T-helper 9 cell (primary cell): ENCODE results near the gene RBBP4.
"Not testable (repeated sequence)": the region's sequence is repeated elsewhere in the genome, so short reads cannot be mapped to it uniquely, and the experiment has no call there.

ENCODE experiments used
- DNase-seq: peaks from one replicate; pipeline ENCODE4 v3.0.0-alpha.2; 2020

The RBBP4 gene

DNA sequence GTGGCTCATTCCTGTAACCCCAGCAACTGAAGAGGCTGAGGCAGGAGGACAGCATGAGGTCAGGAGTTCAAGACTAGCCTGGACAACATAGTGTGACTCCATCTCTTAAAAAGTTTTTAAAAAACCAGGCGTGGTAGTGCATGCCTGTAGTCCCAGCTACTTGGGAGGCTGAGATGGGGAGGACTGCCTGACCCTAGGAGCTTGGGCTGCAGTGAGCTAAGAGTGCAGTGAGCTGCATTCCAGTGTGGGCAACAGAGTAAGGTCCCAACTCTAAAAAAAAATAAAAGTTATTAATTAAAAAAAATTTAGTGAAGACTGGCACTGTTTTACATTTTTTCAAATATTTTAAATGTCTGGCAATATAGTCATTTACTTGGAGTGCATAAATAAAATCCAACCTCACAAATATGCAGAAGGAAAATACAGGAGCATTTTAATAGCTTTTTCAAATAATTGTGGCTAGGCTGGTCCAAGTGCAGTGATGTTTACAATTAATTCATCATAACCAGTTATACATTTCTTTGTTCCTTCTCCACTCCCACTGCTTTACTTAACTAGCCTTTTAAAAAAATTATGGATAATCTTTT is 11.4 kb upstream of the RBBP4 start:
- no peak for DNase-seq

DNA sequence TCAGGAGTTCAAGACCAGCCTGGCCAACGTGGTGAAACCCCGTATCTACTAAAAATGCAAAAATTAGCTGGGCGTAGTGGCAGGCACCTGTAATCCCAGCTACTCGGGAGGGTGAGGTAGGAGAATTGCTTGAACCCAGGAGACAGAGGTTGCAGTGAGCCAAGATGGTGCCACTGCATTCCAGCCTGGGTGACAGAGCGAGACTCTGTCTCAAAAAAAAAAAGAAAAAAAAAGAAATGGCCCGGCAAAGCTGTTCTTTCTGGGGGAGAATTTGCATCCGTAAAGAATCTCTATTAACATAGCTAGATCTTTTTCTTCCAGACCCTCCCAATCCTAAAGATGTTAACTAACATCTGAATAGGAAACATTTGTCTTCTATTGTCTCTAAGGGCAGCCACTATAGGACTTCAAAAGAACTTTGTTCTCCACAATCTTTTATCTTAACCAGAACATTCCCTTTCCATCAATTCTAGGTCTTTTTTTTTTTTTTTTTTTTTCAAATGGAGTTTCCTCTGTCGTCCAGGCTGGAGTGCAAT is 8.6 kb upstream of the RBBP4 start:
- DNase-seq, result not testable (repeated sequence)

DNA sequence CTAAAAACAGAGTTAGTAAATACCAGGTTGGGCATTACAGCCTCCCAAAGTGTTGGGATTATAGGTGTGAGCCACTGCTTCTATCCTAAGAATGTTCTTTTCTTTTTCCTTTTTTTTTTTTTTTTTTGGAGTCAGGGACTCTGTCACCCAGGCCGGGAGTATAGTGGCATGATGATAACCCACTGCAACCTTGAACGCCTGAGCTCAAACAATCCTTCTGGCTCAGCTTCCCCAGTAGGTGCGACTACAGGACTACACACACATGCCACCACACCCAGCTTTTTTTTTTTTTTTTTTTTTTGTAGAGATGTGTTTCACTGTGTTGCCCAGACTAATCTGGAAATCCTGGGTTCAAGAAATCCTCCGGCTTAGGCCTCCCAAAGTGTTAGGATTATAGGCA is 6.6 kb upstream of the RBBP4 start:
- no peak for DNase-seq

DNA sequence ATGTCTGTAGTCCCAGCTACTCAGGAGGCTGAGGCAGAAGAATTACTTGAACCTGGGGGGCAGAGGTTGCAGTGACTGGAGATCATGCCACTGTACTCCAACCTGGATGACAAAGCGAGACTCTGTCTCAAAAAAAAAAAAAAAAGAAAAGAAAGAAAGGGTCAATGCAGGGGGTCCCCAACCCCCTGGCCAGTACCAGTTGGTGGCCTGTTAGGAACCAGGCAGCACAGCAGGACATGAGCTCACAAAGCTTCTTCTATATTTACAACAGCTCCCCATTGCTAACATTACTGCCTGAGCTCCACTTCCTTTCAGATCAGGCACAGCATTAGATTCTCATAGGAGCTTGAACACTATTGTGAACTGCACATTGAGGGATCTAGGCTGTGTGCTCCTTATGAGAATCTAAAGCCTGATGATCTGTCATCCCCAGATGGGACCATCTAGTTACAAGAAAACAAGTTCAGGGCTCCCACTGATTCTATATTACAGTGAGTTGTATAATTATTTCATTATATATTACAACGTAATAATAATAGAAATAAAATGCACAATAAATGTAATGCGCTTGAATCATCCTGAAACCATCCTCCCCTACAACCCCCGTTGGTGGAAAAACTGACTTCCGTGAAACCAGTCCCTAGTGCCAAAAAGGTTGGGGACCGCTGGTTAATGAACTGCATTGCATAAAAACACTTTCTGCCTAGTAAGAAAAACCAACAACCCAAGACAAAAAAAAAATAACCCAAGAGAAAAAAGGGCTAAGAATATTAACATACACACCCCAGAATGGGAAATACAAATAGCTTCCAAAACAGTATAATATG is 3.5 kb upstream of the RBBP4 start:
- no peak for DNase-seq

DNA sequence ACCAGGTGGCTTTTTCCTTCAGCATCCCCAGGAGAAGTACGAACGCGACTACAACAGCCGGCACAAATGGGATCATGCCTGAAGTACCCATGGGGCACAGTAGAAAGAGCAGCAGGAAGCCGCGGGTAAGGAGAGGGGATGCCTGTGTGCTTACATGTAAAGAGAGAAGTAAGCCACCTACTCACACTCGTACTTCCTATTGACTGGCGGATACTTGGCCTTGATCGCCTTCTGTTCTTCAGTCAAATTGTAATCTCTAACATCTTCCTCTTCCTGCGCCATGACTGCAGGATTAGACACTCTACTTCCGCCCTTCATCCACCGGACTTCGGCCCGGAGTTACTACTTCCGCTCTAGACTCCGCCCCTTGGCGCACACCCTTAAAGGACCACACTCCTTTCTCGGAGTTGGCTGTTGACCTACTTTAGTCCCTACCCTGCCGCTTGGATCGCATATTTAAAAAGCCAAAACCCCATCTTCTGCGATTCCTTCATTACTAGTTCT is 708 bp upstream of the RBBP4 start, which contains the start of gene ZBTB8OS:
ZBTB8OS (minus strand) TSS at position 303 of the 504 bp plus-strand sequence; CDS start at position 282, 21 bp downstream.
- peak; percentile 79 for DNase-seq

DNA sequence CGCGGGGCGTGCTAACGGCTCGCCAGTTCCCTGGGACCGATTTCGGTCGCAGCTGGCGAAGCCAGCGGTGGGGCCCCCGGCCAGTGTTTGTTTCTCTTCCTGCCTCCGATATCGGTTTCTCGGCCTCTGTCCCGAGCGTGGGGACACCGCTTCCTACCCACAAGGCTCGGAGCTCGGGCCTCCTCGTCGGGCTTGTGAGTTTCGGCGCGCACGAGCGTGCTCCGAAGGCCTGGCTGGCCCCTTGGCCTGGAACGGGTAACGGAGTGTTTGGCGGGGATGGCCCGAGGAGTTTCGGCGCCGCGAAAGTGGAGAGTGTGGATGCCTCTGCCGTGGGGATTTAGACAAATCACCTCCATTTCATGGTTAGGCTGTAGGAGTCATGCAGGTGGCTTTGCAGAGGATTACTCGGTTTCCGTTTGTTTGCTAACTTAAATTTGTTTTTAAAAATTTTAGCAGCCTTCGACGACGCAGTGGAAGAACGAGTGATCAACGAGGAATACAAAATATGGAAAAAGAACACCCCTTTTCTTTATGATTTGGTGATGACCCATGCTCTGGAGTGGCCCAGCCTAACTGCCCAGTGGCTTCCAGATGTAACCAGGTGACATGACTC is 559 bp downstream of the RBBP4 start:
- DNase-seq, result no peak

DNA sequence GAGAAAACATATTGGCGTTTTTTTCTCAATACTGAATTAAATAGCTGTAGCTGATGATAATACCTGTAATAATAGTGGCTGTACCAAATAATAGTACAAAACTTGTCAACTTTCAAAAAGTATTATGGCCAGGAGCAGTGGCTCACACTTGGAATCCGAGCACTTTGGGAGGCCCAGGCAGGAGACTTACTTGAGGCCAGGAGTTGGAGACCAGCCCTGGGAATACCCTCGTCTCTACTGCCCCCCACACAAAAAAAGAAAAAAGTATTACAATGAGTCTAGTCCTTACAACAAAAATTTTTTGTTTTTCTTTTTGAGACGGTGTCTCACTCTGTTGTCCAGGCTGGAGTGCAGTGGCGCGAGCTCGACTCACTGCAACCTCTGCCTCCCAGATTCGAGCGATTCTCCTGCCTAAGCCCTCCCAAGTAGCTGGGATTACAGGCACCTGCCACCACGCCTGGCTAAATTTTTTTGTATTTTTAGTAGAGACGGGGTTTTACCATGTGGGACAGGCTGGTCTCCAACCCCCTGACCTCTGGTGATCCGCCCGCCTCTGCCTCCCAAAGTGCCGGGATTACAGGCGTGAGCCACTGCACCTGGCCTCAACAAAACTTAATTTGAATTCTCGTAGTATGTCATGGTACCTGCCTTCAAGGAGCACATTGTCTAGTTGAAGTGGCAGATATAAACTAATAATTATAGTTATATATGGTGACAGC is 1.4 kb downstream of the RBBP4 start:
- DNase-seq, result no peak

DNA sequence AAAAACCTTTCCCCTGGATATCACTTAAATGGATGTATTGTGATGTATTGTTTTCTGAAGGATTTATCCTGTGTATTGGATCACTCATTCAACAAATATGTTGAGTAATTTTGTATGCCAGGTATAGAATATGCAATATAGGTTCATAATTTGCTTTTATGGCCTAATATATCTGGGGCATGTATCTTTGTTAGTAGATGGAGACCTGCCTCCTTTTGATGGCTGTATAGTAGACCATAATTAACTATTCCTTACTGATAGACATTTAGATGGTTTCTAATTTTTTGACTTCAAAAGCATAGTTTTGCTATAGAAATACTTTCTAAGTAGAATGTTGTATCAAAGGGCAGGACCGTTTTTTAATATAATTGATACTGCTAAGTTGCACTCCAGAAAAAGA is 8.6 kb downstream of the RBBP4 start:
- no peak for DNase-seq

DNA sequence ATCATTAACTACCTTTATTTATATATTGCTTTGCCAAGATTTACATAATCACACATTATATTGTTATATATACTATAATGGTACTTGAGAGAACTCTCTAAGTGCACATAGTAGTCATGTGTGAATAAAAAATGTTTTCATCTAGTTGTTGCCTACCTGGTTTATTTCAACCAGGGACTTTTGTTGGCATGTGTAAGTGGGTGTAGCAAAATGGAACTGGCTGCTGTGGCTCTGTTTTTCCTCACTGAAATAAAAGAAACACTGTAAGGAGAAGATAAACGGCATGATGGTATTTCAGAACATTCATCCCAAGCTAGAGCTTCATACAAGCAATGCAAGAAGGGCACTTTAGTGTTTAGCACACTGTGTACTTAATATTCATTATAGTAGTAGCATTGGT is 14.9 kb downstream of the RBBP4 start:
- DNase-seq, result no peak

DNA sequence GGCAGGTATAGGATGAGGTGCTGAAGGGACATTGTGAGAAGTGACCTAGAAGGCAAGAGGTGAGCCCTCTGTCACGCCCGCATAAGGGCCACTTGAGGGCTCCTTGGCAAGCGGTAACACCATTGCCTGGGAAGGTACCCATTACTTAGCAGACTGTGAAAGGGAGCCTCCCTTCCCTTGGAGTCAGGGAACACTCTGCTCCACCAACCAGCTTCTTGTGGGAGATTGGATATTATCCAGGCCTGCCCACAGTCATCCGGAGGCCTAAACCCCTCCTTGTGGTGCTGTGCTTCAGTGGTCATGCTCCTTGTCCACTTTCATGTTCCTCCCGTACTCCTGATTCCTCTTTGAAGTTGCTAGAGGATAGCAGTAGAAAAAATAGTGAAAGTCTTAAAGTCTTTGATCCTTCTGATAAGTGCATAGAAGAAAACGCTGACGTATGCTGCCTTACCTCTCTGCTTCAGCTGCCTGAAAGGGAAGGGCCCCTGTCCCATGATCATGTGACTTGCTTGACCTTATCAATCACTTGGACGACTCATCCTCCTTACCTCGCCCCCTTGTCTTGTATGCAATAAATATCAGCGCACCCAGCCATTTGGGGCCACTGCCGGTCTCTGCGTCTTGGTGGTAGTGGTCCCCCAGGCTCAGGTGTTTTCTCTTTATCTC is 16.0 kb downstream of the RBBP4 start:
- DNase-seq, result no peak

DNA sequence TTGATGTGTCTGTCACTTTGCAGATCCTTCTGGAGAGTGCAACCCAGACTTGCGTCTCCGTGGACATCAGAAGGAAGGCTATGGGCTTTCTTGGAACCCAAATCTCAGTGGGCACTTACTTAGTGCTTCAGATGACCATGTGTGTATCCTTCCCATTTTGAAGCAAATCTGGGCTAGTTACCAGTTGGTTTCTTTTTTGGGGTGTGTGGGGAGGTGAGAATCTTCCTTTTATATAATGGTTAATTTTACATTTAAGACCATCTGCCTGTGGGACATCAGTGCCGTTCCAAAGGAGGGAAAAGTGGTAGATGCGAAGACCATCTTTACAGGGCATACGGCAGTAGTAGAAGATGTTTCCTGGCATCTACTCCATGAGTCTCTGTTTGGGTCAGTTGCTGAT is 17.7 kb downstream of the RBBP4 start:
- DNase-seq, result not testable (repeated sequence)

DNA sequence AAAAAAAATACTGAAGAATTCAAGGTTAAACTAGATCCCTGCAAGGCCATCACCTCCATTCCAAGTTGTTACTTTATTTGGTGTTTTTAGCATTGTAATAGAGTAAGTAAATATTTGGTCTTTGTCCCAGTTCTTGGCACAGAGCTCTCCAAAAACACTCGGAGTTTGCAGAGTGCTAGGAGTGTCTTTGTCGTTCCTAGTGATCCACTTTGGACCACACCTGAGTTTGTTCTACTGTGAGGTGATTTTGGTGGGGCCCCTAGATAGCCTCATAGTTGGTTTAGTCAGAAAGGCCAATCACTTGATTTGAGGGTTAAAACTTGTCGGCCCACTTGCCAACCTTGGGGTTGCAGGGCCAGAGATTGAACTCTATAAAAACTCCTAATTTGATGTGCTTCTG is 25.9 kb downstream of the RBBP4 start:
- DNase-seq, result no peak

DNA sequence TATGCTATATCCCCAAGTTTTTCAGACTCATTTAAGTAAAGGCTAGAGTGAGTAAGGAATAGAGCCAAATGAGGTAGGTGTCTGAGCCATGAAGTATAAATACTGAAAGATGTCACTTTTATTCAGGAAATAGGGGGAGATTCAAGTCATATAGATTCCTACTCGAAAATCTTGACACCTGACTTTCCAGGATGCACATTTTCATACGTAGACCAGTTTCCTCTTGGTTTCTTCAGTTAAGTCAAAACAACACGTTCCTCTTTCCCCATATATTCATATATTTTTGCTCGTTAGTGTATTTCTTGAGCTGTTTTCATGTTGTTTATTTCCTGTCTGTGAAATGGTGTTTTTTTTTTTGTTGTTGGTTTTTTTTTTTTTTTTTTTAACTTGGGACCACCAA is 29.0 kb downstream of the RBBP4 start:
- not testable (repeated sequence) for DNase-seq

DNA sequence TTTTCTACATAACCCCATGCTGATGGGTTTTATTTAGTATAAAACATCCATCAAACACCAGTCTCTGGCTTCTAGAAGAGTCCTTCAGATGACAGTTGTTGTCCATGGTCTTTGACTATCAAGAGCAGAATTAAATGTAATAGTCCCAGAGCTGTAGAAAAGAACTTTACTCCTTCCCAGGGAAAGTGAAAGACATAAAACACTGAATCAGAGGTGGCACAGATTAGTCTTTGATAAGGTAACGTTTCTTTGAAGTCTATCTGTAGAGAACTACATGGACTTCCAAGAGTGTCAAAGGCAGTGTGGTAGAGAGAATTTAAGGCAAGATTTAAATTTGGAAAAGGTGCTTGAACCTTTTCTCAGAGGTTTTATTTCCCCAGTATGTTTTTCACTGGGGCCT is 29.6 kb downstream of the RBBP4 start:
- DNase-seq, result no peak

DNA sequence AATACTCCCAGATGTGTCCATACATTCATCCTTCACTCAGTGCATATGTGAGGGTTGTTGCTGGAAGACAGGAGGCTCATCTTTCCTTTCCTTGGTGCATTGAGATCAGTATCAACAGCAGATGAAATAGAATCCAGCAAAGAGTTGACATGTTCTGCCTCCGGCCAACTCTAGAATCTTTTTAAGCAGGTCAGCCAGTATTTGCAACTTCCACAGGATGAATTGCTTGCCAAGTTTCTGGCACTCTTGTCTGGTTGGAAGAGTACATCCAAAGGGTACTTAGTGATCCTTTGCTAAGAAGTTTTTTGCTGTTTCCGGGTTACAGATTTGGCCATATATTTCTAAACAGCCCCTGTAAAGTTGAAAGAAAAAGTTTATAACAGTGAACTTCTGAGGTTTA is 30.5 kb downstream of the RBBP4 start:
- no peak for DNase-seq

DNA sequence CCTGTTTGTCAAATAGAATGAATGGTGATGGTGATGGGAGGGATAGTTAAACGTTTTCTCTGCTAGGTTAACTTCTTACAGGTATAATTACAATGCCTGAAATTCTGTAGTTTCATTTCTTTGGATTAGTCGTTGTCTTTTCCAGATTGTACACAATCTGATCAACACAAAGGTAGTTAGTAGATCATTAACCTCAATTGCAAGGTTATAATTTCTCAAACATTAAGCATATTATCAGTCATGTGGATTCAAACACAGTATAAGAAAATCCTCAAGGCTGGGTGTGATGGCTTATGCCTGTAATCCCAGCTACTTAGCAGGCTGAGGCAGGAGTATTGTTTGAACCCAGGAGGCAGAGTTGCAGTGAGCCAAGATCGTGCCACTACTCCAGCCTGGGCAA is 31.0 kb downstream of the RBBP4 start:
- no peak for DNase-seq

DNA sequence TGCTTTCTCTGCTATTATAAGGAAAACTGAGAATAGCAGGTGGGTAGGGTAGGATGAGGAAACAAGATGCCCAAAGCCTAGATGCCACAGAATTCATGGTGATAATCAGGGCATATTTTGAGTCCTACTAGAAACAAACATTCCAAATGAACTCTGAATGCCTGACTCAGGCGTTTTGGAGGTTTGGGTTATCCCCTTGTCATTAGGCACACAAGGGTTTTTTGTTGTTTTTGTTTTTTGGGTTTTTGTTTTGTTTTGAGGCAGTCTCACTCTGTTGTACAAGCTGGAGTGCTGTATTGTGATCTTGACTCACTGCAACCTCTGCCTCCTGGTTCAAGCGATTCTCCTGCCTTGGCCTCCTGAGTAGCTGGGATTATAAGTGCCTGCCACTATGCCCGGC is 32.4 kb downstream of the RBBP4 start:
- DNase-seq, result no peak

DNA sequence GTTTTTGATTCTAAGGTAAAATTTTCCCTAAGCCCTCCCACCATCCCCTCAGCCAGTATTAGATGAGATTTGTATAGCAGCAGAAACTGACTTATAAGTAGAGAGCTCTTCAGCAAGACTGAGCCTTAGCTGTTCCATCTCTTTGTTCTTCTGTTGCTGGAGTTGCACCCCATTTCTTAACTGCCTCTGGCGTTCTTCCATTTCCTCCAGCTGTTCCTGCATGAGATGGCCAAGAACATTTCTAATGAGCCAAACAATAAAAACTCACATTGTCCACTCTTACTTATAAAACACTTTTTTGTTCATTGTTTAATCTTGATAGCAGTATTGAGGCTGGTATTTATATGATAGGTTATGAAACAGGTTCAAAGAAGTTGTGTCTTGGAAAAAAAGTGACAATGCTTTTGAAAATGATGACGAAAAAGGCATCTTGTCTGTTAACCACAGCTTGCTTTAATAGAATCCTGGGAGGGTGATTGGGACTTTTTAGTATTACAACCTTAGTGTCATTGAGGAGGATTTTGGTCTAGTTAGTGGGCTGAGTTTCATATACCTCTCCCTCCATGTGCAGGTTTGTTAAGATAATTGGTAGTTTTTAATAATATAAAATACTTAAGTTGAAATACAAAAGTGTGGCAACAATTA is 33.3 kb downstream of the RBBP4 start:
- no peak for DNase-seq

DNA sequence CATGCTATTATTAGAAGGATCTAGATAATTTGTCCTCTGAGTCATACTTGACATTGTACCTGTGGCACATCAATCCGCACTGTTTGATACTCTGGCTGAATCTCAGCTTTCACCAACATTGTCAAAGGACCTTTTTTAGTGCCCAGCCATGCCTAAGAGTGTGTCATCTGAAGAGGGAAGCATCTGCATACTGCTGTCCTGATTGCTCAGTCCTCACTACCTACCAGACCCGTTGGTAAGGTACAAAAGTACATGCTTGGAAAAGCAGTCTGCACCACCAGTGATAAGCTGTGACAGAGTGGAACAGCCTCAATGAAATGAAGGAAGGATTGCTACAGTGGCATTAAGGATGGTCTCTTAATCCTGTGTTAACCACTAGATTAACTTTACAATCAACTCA is 34.5 kb downstream of the RBBP4 start:
- DNase-seq, result no peak

DNA sequence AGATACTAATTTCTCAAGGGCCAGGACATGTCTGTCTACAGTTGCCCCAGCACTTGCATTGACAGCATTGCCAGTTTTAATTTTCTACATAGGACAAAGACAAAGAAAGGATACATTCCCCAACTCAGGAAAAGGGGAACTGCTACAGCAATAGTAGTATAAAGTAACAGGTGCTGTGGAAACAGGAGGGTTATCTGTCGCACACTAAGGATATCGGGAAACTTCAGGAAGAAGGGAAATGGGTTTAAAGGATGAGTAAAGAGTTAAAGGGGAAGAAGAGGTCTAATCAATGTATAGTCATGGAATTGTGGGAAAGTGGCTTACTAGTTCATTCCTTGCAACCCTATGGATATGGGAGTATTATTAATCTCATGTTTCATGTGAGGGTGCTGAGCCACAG is 35.4 kb downstream of the RBBP4 start:
- DNase-seq, result no peak

DNA sequence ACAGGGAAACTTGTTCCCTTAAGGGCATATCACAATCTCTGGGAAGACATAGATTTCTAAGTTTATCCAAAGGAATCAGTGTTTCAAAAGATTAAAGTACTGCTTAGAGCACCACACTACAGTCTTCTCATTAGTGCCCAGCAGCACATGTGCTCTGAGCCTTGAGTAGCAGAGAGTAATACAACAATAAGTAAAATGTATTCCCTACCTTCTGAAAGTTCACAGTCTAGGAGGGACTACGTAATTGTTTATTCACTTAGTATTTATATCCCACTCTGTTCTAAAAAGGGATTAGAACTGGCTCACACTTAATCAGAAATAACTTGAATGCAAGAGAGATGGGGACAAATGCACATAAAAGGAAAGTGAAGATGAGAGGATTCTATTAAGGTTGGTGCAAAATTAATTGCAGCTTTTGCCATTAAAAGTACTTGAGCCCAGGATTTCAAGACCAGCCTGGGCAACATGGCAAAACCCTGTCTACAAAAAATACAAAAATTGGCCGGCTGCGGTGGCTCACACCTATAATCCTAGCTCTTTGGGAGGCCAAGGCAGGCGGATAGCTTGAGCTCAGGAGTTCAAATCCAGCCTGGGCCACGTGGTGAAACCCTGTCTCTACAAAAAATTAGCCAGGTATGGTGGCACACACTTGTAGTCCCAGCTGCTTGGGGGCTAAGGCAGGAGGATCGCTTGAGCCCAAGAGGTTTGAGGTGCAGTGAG is 42.6 kb downstream of the RBBP4 start:
- DNase-seq, result no peak
